Measurements from ENCODE around the gene DNALI1. TPM values are rescaled to one million over a fixed set of nuclear protein-coding genes. Genes with fewer than 3 reads are reported as not detected.

DNALI1 gene
- total and polyA plus RNA-seq, 2 of the 8 experiments (the other 6 are each of a cell fraction or from before 2014, with no cell fraction given), result 8.9 to 11.3 TPM

DNA sequence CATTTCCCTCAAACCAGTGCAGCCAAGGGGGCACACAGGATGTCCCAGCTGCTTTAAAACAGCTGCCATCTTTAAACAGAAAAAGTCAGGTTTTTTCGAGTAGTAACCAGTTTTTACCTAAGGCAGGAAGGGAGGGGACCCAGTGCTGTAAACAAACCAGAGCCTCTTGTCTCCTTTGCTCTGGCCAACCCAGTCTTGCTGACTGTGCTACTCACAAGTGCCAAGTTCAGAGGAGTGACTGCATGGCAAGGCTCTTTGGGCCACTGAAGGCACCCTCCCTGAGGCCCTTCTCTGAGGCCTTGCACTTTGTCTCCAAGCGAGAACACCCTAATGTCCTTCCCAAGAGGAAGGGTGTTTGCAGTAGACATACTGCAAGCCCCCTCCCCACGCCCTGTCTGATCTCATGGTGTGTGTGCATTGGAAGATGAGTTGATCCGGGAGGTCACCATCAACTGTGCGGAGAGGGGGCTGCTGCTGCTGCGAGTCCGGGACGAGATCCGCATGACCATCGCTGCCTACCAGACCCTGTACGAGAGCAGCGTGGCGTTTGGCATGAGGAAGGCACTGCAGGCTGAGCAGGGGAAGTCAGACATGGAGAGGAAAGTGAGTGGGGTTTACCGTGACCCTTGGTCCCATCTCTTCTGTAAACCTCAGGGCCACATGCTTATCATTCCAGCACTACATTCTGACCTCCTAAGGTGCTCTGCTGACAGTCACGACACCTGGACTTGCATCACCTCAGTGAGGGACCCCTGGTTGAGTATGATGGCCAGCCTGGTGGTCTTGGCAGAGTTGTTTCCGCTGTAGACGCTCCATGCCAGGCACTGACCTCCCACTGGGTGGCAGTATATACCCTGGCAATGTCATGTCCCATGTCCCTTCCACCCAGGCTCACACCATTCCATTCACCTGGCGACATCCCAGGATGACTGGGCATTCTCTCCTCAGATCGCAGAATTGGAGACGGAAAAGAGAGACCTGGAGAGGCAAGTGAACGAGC is 4.7 kb downstream of the DNALI1 start:
- Histone ChIP-seq H3K4me3 (ENCODE audit: extremely low read depth in 1 of 4, insufficient read depth in 2 of 4, low read depth in 3 of 4, low read length in 4 of 4) (no peak overlapping the region), H2BK12ac (ENCODE audit: low read depth, low read length) (no peak overlapping the region), H4K20me1 (replicated peaks in 1 of 2; ENCODE audit: control insufficient read depth in 1 of 2, insufficient read depth in 2 of 2, low read length in 2 of 2) (no peaks in the 10 kb centered on the region), H2AFZ (ENCODE audit: low read length) (no peak overlapping the region), H2BK15ac (ENCODE audit: low read length) (no peak overlapping the region), H3K9me3 (ENCODE audit: insufficient read depth in 2 of 2, low read depth in 1 of 2, low read length in 1 of 2) (no peaks in the 10 kb centered on the region), H2BK5ac (ENCODE audit: low read depth, low read length) (no peak overlapping the region), H2AK5ac (ENCODE audit: low read depth, low read length) (no peak overlapping the region), H3K9ac (replicated peaks in 1 of 4; ENCODE audit: extremely low read depth in 1 of 4, low read depth in 3 of 4, low read length in 3 of 4) (no peak overlapping the region), H3K23me2 (ENCODE audit: low read depth, low read length) (no peaks in the 10 kb centered on the region), H3K4me2 (ENCODE audit: insufficient read depth in 1 of 2, low read depth in 2 of 2, low read length in 2 of 2) (no peak overlapping the region), H3K27ac (ENCODE audit: low read depth, low read length) (no peak overlapping the region), H3K36me3 (ENCODE audit: control insufficient read depth in 2 of 4, insufficient read depth in 4 of 4, low read length in 3 of 4) (peaks cover 12 to 25% (median 17%) of the 10 kb centered on the region in 4 experiments; a peak in 7 of 8 replicates), H3K14ac (ENCODE audit: insufficient read length) (no peak overlapping the region), H4K5ac (ENCODE audit: insufficient read length, low read depth, low read length) (no peak overlapping the region), H2BK120ac (replicated peaks; ENCODE audit: low read depth, low read length) (no peak overlapping the region), H3K79me1 (ENCODE audit: low read depth, low read length) (no peaks in the 10 kb centered on the region; the same call in 1 of the 2 replicates), H3K27me3 (replicated peaks in 1 of 4; ENCODE audit: control insufficient read depth in 3 of 4, extremely low read depth in 1 of 4, insufficient read depth in 3 of 4, low read length in 3 of 4) (no peaks in the 10 kb centered on the region), H4K8ac (ENCODE audit: extremely low read depth, insufficient read depth, low read length) (no peak overlapping the region), H3K23ac (ENCODE audit: insufficient read length) (no peak overlapping the region), H3K56ac (replicated peaks; ENCODE audit: insufficient read length, low read depth, low read length) (no peak overlapping the region), H3K18ac (ENCODE audit: extremely low read depth, low read length) (no peak overlapping the region), H3K79me2 (ENCODE audit: control insufficient read depth in 1 of 2, insufficient read depth in 2 of 2, low read length in 2 of 2) (no peaks in the 10 kb centered on the region), H4K91ac (replicated peaks; ENCODE audit: insufficient read length, low read length) (no peak overlapping the region), H2BK20ac (ENCODE audit: low read length) (no peak overlapping the region), H3K4me1 (replicated peaks in 1 of 4; ENCODE audit: control insufficient read depth in 3 of 4, insufficient read depth in 4 of 4, low read length in 3 of 4) (peaks cover 0 to 5% (median 4%) of the 10 kb centered on the region in 4 experiments; a peak in 6 of 7 replicates), H3K4ac (replicated peaks; ENCODE audit: insufficient read length, low read depth, low read length) (no peak overlapping the region)
- FAIRE-seq, result peak; percentile 19
- CTCF ChIA-PET (ENCODE audit: partially characterized antibody), result interaction anchor here (0.6 to 1.5 kb wide), 6 partner anchors 21 to 310 kb away, joined by 3 to 5 read pairs (median 3); no protein-coding TSS in a partner anchor
- peak; percentile 17 to 68 for DNase-seq (ENCODE audit: low read depth in 1 of 2, low spot score in 2 of 2)
- 90% methylated on average over 20 of the region's 21 CpGs; no CpG with 5 or more reads in 1 of the 2 experiments for WGBS, 2 experiments (ENCODE audit: extremely low coverage in 1 of 2, insufficient coverage in 1 of 2, insufficient read length in 1 of 2, insufficient replicate concordance in 2 of 2, low coverage in 1 of 2, low lambda C conversion rate in 2 of 2, missing lambda C conversion rate in 1 of 2)
- POLR2A ChIA-PET (ENCODE audit: partially characterized antibody), result interaction anchor here (1.1 to 1.4 kb wide), 5 partner anchors 11 to 311 kb away, joined by 3 to 6 read pairs (median 3); a partner anchor contains a TSS
- TF ChIP-seq POLR2AphosphoS5 (IDR thresholded peaks at IDR 0.05; ENCODE audit: low read depth, low read length), result no peak
- TF ChIP-seq SIRT6 (IDR thresholded peaks at IDR 0.05; ENCODE audit: low read length), result no peak
